WTC11 (cell line): ENCODE measurements around the gene RAP1GDS1. TPM values are rescaled to one million over a fixed set of nuclear protein-coding genes. Genes with fewer than 3 reads are reported as not detected.
"Not testable (repeated sequence)": the region's sequence is repeated elsewhere in the genome, so short reads cannot be mapped to it uniquely, and the experiment has no call there.

ENCODE experiments used
- ATAC-seq: fragments of 200-7000 bp; cut with Tn5 transposase; 2 replicates; pipeline ENCODE4 v1.10.0; 2021; ENCODE audit warnings: mild to moderate bottlenecking, moderate library complexity
- CTCF ChIA-PET: fragments of 300-600 bp; sonication (Branson Sonifier 250); formaldehyde crosslinking; loops from one replicate; lab custom pipeline; 2021; ENCODE audit warnings: antibody characterized with exemption; lab: Charles Lee
- POLR2A ChIA-PET: fragments of 350-600 bp; sonication (Branson Sonifier 250); formaldehyde crosslinking; loops from one replicate; lab custom pipeline; 2021; ENCODE audit warnings: antibody characterized with exemption; lab: Charles Lee
- DNase-seq: peaks from one replicate; pipeline ENCODE4 v3.0.0; 2021; ENCODE audit warnings: low spot score
- H3K27ac Mint-ChIP-seq: 2 replicates; pipeline ENCODE4 v1.8.0; 2021; ENCODE audit warnings: mixed read lengths
- H3K27me3 Mint-ChIP-seq: 2 replicates; pipeline ENCODE4 v1.8.0; 2021; ENCODE audit warnings: low read depth, mild to moderate bottlenecking, moderate library complexity, mixed read lengths
- H3K36me3 Mint-ChIP-seq: 2 replicates; pipeline ENCODE4 v1.8.0; 2021; ENCODE audit warnings: mixed read lengths
- H3K4me1 Mint-ChIP-seq: 2 replicates; pipeline ENCODE4 v1.8.0; 2022; ENCODE audit warnings: mixed read lengths
- H3K4me3 Mint-ChIP-seq: 2 replicates; pipeline ENCODE4 v1.8.0; 2021; ENCODE audit warnings: mild to moderate bottlenecking, moderate library complexity, mixed read lengths
- H3K9me3 Mint-ChIP-seq: 2 replicates; pipeline ENCODE4 v1.8.0; 2021; ENCODE audit warnings: mixed read lengths
- GTF2I ChIP-seq: fragments of 250-450 bp; sonication (Bioruptor Pico); conservative IDR thresholded peaks from 2 replicates; pipeline ENCODE4 v1.4.0; 2021; ENCODE audit warnings: mild to moderate bottlenecking
- HMGA2 ChIP-seq: fragments of 250-450 bp; sonication (Bioruptor Pico); IDR thresholded peaks from 2 replicates; pipeline ENCODE4 v1.4.0; 2021; ENCODE audit warnings: mild to moderate bottlenecking, moderate library complexity
- RELA ChIP-seq: sonication (generic); formaldehyde crosslinking; IDR thresholded peaks from 2 replicates; pipeline ENCODE4 v1.8.1; 2022; ENCODE audit warnings: missing genetic modification reagents, mild to moderate bottlenecking, borderline replicate concordance
- SMAD4 ChIP-seq: sonication (generic); formaldehyde crosslinking; IDR thresholded peaks from 2 replicates; pipeline ENCODE4 v1.8.0; 2022; ENCODE audit warnings: mild to moderate bottlenecking, missing genetic modification reagents
- ZNF138 ChIP-seq: sonication (generic); formaldehyde crosslinking; conservative IDR thresholded peaks from 2 replicates; pipeline ENCODE4 v1.8.1; 2022; ENCODE audit warnings: mild to moderate bottlenecking, moderate library complexity, missing genetic modification reagents
- ZNF232 ChIP-seq: sonication (generic); formaldehyde crosslinking; IDR thresholded peaks from 2 replicates; pipeline ENCODE4 v1.8.0; 2022; ENCODE audit warnings: mild to moderate bottlenecking, missing genetic modification reagents
- ZNF396 ChIP-seq: fragments of 250-450 bp; sonication (Bioruptor Pico); IDR thresholded peaks from 2 replicates; pipeline ENCODE4 v1.8.0; 2021; ENCODE audit warnings: mild to moderate bottlenecking, moderate library complexity, borderline replicate concordance
- total RNA-seq: library from RNA; stranded (reverse); gene quantifications from 3 replicates; pipeline ENCODE4 v1.2.3, GENCODE V29; 2021
- TF ChIP-seq, protein P1 (sequence below): sonication (generic); formaldehyde crosslinking; IDR thresholded peaks from 2 replicates; pipeline ENCODE4 v1.8.1; 2023; ENCODE audit warnings: mild to moderate bottlenecking, missing genetic modification reagents, moderate library complexity
- TF ChIP-seq, protein P2 (sequence below): fragments of 250-450 bp; sonication (Bioruptor Pico); IDR thresholded peaks from 2 replicates; pipeline ENCODE4 v1.9.0; 2021; ENCODE audit warnings: mild to moderate bottlenecking, borderline replicate concordance
- TF ChIP-seq, protein P3 (sequence below): sonication (generic); formaldehyde crosslinking; IDR thresholded peaks from 2 replicates; pipeline ENCODE4 v1.8.0; 2022; ENCODE audit warnings: mild to moderate bottlenecking, missing genetic modification reagents
- TF ChIP-seq, protein P4 (sequence below): sonication (generic); formaldehyde crosslinking; IDR thresholded peaks from 2 replicates; pipeline ENCODE4 v1.8.0; 2022; ENCODE audit warnings: mild to moderate bottlenecking, missing genetic modification reagents
- TF ChIP-seq, protein P5 (sequence below): sonication (generic); formaldehyde crosslinking; IDR thresholded peaks from 2 replicates; pipeline ENCODE4 v1.8.1; 2022; ENCODE audit warnings: low read depth, missing genetic modification reagents, borderline replicate concordance
- TF ChIP-seq, protein P6 (sequence below): sonication (generic); formaldehyde crosslinking; IDR thresholded peaks from 2 replicates; pipeline ENCODE4 v1.8.1; 2023; ENCODE audit warnings: mild to moderate bottlenecking, missing genetic modification reagents, borderline replicate concordance

The RAP1GDS1 gene
- total RNA-seq, 1 experiment from 2014 or later, result 29.9 TPM

DNA sequence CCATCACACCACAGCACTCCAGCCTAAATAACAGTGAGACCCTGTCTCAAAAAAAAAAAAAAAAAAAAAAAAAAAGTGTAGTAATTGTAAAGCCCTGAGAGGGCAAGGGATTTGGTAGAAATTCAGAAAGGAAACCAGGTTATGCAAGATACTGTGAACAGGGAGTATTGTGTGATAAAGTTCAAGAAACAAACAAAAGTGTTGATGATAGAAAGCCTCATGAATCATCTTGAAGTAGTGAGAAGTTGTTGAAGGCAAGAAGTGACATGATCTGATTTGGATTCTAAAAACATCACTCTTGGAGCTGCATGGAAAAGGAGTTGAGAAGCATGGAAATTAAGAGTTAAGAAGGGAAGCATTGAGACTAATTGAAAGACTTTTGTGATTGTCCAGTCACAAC lies 102.2 kb downstream of the RAP1GDS1 start (continued):
- TF ChIP-seq, protein P1, sequence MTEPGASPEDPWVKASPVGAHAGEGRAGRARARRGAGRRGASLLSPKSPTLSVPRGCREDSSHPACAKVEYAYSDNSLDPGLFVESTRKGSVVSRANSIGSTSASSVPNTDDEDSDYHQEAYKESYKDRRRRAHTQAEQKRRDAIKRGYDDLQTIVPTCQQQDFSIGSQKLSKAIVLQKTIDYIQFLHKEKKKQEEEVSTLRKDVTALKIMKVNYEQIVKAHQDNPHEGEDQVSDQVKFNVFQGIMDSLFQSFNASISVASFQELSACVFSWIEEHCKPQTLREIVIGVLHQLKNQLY (CRISPR knock-in tag), result no peak
- no peak for TF ChIP-seq ZNF232

DNA sequence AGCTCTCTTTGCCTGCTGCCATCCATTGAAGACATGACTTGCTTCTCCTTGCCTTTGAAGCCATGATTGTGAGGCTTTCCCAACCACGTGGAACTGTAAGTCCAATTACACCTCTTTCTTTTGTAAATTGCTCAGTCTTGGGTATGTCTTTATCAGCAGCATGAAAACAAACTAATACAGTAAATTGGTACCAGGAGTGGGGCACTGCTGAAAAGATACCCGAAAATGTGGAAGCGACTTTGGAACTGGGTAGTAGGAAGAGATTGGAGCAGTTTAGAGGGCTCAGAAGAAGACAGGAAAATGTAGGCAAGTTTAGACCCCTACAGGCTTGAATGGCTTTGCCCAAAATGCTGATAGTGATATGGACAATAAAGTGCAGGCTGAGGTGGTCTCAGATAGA lies 105.1 kb downstream of the RAP1GDS1 start:
- H3K36me3 Mint-ChIP-seq, result peaks cover 51% of the 10 kb centered on the region
- H3K9me3 Mint-ChIP-seq, result peaks cover 43% of the 10 kb centered on the region
- CTCF ChIA-PET, H3K4me3 Mint-ChIP-seq, DNase-seq, H3K27me3 Mint-ChIP-seq, POLR2A ChIA-PET, H3K4me1 Mint-ChIP-seq, H3K27ac Mint-ChIP-seq, ATAC-seq: not testable (repeated sequence)

DNA sequence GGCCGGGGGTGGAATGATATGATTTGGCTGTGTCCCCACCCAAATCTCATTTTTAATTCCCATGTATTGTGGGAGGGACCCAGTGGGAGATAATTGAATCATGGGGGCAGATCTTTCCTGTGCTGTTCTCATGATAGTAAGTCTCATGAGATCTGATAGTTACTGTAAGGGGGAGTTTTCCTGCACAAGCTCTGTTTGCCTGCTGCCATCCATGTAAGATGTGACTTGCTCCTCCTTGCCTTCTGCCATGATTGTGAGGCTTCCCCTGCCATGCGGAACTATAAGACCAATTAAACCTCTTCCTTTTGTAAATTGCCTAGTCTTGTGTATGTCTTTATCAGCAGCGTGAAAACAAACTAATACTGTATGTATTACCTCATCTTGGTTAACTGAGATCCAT lies 106.8 kb downstream of the RAP1GDS1 start:
- H3K27me3 Mint-ChIP-seq, H3K4me3 Mint-ChIP-seq, H3K4me1 Mint-ChIP-seq, ATAC-seq, DNase-seq, POLR2A ChIA-PET, H3K27ac Mint-ChIP-seq, CTCF ChIA-PET: not testable (repeated sequence)
- H3K9me3 Mint-ChIP-seq, result peaks cover 43% of the 10 kb centered on the region
- peaks cover 51% of the 10 kb centered on the region for H3K36me3 Mint-ChIP-seq

DNA sequence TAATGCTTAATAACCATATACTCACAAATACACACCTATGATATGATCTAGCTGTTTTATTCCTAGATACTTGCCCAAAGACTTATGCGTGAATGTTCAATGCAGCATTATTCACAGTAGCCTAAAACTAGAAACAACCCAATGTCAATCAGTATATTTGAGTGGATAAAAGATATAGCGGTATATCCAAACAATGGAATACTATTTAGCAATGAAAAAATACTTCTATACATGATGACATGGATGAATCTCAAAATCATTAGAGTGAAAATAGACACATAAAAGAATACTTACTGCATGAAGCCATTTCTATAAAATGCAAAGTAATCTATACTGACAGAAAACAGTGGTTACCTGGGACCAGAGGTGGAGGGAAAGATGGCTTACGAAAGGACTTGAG lies 108.1 kb downstream of the RAP1GDS1 start:
- DNase-seq (no peak), ATAC-seq (no peak)
- Mint-ChIP-seq H3K4me3 (no peak overlapping the region), H3K9me3 (peaks cover 42% of the 10 kb centered on the region), H3K27me3 (no peaks in the 10 kb centered on the region), H3K36me3 (peaks cover 50% of the 10 kb centered on the region), H3K4me1 (no peaks in the 10 kb centered on the region), H3K27ac (no peak overlapping the region)
- CTCF ChIA-PET, result no interaction called here
- TF ChIP-seq, protein P2, sequence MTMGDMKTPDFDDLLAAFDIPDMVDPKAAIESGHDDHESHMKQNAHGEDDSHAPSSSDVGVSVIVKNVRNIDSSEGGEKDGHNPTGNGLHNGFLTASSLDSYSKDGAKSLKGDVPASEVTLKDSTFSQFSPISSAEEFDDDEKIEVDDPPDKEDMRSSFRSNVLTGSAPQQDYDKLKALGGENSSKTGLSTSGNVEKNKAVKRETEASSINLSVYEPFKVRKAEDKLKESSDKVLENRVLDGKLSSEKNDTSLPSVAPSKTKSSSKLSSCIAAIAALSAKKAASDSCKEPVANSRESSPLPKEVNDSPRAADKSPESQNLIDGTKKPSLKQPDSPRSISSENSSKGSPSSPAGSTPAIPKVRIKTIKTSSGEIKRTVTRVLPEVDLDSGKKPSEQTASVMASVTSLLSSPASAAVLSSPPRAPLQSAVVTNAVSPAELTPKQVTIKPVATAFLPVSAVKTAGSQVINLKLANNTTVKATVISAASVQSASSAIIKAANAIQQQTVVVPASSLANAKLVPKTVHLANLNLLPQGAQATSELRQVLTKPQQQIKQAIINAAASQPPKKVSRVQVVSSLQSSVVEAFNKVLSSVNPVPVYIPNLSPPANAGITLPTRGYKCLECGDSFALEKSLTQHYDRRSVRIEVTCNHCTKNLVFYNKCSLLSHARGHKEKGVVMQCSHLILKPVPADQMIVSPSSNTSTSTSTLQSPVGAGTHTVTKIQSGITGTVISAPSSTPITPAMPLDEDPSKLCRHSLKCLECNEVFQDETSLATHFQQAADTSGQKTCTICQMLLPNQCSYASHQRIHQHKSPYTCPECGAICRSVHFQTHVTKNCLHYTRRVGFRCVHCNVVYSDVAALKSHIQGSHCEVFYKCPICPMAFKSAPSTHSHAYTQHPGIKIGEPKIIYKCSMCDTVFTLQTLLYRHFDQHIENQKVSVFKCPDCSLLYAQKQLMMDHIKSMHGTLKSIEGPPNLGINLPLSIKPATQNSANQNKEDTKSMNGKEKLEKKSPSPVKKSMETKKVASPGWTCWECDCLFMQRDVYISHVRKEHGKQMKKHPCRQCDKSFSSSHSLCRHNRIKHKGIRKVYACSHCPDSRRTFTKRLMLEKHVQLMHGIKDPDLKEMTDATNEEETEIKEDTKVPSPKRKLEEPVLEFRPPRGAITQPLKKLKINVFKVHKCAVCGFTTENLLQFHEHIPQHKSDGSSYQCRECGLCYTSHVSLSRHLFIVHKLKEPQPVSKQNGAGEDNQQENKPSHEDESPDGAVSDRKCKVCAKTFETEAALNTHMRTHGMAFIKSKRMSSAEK (CRISPR knock-in tag), result no peak
- POLR2A ChIA-PET, result no interaction called here

DNA sequence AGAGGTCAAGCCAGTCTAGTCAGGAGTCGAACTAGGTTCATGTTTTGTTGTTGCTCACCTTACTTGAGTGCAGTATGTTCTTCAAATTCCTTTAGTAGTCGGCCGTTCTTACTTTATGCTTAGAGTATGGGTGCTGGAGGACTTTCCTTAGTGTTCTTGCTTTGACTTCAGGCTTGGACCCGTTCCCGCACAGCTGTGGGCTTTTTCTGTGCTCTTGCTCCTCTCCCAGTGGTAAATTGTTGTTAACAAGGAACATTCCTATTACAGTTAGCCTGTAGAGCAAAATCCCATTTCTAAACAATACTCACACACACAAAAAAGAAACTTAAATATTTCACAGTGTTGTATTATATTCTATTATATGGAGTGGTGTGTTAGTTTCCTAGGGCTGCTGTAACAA lies 113.5 kb downstream of the RAP1GDS1 start:
- Mint-ChIP-seq H3K27me3 (no peaks in the 10 kb centered on the region), H3K36me3 (peaks cover 4% of the 10 kb centered on the region)
- CTCF ChIA-PET, result no interaction called here
- TF ChIP-seq, protein P3, sequence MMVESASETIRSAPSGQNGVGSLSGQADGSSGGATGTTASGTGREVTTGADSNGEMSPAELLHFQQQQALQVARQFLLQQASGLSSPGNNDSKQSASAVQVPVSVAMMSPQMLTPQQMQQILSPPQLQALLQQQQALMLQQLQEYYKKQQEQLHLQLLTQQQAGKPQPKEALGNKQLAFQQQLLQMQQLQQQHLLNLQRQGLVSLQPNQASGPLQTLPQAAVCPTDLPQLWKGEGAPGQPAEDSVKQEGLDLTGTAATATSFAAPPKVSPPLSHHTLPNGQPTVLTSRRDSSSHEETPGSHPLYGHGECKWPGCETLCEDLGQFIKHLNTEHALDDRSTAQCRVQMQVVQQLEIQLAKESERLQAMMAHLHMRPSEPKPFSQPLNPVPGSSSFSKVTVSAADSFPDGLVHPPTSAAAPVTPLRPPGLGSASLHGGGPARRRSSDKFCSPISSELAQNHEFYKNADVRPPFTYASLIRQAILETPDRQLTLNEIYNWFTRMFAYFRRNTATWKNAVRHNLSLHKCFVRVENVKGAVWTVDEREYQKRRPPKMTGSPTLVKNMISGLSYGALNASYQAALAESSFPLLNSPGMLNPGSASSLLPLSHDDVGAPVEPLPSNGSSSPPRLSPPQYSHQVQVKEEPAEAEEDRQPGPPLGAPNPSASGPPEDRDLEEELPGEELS (CRISPR knock-in tag), result no peak
- TF ChIP-seq, protein P4, sequence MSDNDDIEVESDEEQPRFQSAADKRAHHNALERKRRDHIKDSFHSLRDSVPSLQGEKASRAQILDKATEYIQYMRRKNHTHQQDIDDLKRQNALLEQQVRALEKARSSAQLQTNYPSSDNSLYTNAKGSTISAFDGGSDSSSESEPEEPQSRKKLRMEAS (CRISPR knock-in tag), result no peak
- no peak for TF ChIP-seq SMAD4
- TF ChIP-seq GTF2I (CRISPR knock-in tag), result no peak
- no peak for TF ChIP-seq HMGA2 (CRISPR knock-in tag)
- TF ChIP-seq, protein P5, sequence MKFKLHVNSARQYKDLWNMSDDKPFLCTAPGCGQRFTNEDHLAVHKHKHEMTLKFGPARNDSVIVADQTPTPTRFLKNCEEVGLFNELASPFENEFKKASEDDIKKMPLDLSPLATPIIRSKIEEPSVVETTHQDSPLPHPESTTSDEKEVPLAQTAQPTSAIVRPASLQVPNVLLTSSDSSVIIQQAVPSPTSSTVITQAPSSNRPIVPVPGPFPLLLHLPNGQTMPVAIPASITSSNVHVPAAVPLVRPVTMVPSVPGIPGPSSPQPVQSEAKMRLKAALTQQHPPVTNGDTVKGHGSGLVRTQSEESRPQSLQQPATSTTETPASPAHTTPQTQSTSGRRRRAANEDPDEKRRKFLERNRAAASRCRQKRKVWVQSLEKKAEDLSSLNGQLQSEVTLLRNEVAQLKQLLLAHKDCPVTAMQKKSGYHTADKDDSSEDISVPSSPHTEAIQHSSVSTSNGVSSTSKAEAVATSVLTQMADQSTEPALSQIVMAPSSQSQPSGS (CRISPR knock-in tag), result no peak
- TF ChIP-seq ZNF138 (CRISPR knock-in tag), result no peak
- no peak for TF ChIP-seq RELA
- TF ChIP-seq ZNF396, result no peak
- TF ChIP-seq, protein P6, sequence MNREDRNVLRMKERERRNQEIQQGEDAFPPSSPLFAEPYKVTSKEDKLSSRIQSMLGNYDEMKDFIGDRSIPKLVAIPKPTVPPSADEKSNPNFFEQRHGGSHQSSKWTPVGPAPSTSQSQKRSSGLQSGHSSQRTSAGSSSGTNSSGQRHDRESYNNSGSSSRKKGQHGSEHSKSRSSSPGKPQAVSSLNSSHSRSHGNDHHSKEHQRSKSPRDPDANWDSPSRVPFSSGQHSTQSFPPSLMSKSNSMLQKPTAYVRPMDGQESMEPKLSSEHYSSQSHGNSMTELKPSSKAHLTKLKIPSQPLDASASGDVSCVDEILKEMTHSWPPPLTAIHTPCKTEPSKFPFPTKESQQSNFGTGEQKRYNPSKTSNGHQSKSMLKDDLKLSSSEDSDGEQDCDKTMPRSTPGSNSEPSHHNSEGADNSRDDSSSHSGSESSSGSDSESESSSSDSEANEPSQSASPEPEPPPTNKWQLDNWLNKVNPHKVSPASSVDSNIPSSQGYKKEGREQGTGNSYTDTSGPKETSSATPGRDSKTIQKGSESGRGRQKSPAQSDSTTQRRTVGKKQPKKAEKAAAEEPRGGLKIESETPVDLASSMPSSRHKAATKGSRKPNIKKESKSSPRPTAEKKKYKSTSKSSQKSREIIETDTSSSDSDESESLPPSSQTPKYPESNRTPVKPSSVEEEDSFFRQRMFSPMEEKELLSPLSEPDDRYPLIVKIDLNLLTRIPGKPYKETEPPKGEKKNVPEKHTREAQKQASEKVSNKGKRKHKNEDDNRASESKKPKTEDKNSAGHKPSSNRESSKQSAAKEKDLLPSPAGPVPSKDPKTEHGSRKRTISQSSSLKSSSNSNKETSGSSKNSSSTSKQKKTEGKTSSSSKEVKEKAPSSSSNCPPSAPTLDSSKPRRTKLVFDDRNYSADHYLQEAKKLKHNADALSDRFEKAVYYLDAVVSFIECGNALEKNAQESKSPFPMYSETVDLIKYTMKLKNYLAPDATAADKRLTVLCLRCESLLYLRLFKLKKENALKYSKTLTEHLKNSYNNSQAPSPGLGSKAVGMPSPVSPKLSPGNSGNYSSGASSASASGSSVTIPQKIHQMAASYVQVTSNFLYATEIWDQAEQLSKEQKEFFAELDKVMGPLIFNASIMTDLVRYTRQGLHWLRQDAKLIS (CRISPR knock-in tag), result no peak

More for the DNA sequence above, 113.5 kb downstream of the RAP1GDS1 start:
- Mint-ChIP-seq H3K4me1 (no peaks in the 10 kb centered on the region), H3K9me3 (peaks cover 3% of the 10 kb centered on the region), H3K27ac (no peak overlapping the region; the same call in 1 of the 2 replicates), H3K4me3 (no peak overlapping the region)
- DNase-seq, result no peak
- POLR2A ChIA-PET, result no interaction called here
- no peak for ATAC-seq
